ENCODE data around the gene FOXC1.
A peak's percentile ranks its signal among the peaks of the same experiment; 100 is the strongest.

Gene FOXC1

DNA sequence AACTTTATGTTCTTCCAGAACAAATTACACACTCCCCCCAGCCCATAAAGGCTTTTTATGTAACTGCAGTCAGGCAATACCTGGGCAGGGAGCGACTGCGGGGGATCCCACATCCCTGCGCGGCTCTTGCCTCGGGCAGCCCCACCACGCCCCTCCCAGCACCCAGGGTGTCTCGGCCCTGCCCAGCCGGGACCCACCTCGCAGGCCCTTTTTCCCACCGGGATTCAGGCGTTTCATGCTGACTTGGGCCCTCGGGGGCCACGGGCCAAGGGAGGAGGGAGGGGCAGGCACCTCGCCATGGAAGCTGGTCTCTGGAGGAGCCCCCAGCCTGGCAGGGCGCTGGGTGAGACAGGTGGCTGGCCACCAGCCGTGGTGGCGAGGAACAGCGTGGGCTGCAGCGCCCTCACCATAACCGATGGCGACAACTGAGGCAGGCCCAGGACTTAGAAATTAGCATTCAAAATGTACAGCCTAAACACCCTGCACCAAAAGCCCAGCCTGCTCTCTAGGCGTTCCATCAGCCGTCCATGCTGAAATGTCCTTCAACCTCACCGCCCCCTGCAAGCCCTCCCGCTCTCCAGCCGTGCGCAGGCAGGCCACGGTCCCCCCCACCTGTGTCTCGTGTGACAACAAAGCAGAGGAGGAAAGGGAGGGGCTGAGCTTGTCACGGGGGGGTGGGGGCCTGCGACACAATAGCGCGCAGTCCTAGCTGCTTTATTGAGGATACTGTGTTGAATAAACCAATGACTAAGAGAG, 15.1 kb upstream of the FOXC1 start:
- peaks cover 4 to 51% (median 16%) of the 10 kb centered on the region in 5 experiments for H3K27me3 ChIP-seq (replicated peaks in 2 of 5; ENCODE audit: control insufficient read depth in 4 of 5, insufficient read depth in 5 of 5, low read length in 4 of 5)
- H3K4me1 ChIP-seq (ENCODE audit: control extremely low read depth in 1 of 4, control insufficient read depth in 4 of 4, insufficient read depth in 4 of 4, low read length in 3 of 4): peaks cover 0 to 4% (median 0%) of the 10 kb centered on the region in 4 experiments
- no peak for DNase-seq
- H3K27ac ChIP-seq (ENCODE audit: insufficient read depth in 1 of 2, low read depth in 1 of 2, low read length in 2 of 2, poor library complexity in 1 of 2, severe bottlenecking in 2 of 2): no peak overlapping the region
- POLR2A ChIA-PET: no interaction called here
- no peaks in the 10 kb centered on the region for H3K36me3 ChIP-seq (ENCODE audit: control insufficient read depth in 4 of 4, insufficient read depth in 4 of 4, low read length in 3 of 4)
- WGBS (ENCODE audit: insufficient coverage): 84% methylated on average over 29 of the region's 33 CpGs
- CTCF ChIA-PET: interaction anchor here (1.0 to 3.2 kb wide), 8 partner anchors 8 to 1171 kb away, joined by 3 to 26 read pairs (median 7); no protein-coding TSS in a partner anchor
- H3K4me3 ChIP-seq (ENCODE audit: control insufficient read depth in 1 of 7, extremely low read depth in 1 of 7, insufficient read depth in 4 of 7, low read depth in 2 of 7, low read length in 6 of 7): no peak overlapping the region
- no peaks in the 10 kb centered on the region for H3K9me3 ChIP-seq (ENCODE audit: control extremely low read depth in 1 of 5, control insufficient read depth in 4 of 5, insufficient read depth in 2 of 5, low read depth in 1 of 5, low read length in 4 of 5)

- H3K36me3 ChIP-seq (ENCODE audit: control insufficient read depth in 4 of 4, insufficient read depth in 4 of 4, low read length in 3 of 4): no peaks in the 10 kb centered on the region
- H3K9me3 ChIP-seq (ENCODE audit: control extremely low read depth in 1 of 5, control insufficient read depth in 4 of 5, insufficient read depth in 2 of 5, low read depth in 1 of 5, low read length in 4 of 5): no peaks in the 10 kb centered on the region
- CTCF ChIA-PET: interaction anchor here (0.9 to 3.2 kb wide), 19 partner anchors 10 to 1245 kb away, joined by 3 to 26 read pairs (median 5); partner anchors contain the start of gene MYLK4
- no peak for DNase-seq
- H3K27ac ChIP-seq (ENCODE audit: insufficient read depth in 1 of 2, low read depth in 1 of 2, low read length in 2 of 2, poor library complexity in 1 of 2, severe bottlenecking in 2 of 2): no peak overlapping the region
- H3K27me3 ChIP-seq (replicated peaks in 2 of 5; ENCODE audit: control insufficient read depth in 4 of 5, insufficient read depth in 5 of 5, low read length in 4 of 5): peaks cover 6 to 59% (median 18%) of the 10 kb centered on the region in 5 experiments
- POLR2A ChIA-PET: no interaction called here
- 70% methylated on average over 23 of the region's 28 CpGs for WGBS (ENCODE audit: insufficient coverage)
- H3K4me3 ChIP-seq (ENCODE audit: control insufficient read depth in 1 of 7, extremely low read depth in 1 of 7, insufficient read depth in 4 of 7, low read depth in 2 of 7, low read length in 6 of 7): peak overlapping the region in 1 of 7 experiments; percentile 62
- H3K4me1 ChIP-seq (ENCODE audit: control extremely low read depth in 1 of 4, control insufficient read depth in 4 of 4, insufficient read depth in 4 of 4, low read length in 3 of 4): peaks cover 0 to 4% (median 0%) of the 10 kb centered on the region in 4 experiments
Observed at GRCh38 chr6:1595271-1596087, 14.2 kb upstream of the FOXC1 start.

DNA sequence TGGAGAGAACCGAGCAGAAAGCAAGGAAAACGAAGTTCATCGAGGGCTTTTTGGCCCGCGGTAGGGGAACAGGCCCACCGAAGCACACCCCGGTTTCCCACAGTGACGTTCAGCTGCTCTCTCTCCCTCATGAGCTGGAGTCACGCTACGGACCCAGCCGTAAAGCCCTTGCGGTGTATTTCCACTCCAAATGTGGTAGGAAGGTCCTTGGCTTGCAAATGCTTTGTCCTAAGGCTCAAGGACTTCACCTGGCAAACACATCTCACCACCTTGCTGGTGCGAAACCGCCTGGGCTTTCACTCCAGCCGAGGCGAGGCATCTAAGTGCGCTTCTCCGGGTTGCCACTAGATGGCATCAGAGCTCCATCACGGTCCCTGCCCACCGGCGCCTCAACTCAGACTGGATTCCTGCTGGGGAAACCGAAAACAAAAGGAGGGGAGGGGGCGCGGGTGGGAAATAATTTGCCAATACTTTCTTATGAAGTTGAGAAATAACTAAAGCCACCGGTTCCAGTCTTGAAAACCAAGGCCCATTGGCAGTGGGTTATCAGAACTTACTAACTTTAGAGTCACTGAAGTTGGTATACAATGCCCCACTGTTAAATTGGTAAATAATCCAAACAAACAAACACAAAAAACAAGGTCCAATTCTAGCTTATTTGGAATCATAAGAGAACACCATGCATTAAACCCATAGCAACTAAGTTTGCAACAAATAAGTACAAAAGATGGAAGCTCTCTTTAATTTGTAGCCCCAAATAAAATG, 13.4 kb upstream of the FOXC1 start:
- 20% methylated on average over 20 of the region's 25 CpGs for WGBS (ENCODE audit: insufficient coverage)
- ChIA-PET POLR2A (interaction anchor here (1.0 kb wide), 1 partner anchor 757 kb away, joined by 3 read pairs; no protein-coding TSS in a partner anchor), CTCF (interaction anchor here (0.7 to 3.2 kb wide), 26 partner anchors 10 to 1244 kb away, joined by 3 to 26 read pairs (median 4); partner anchors contain the start of gene MYLK4)
- peak overlapping the region in 4 of 7 experiments; percentile 10 to 62 (median 38) for H3K4me3 ChIP-seq (ENCODE audit: control insufficient read depth in 1 of 7, extremely low read depth in 1 of 7, insufficient read depth in 4 of 7, low read depth in 2 of 7, low read length in 6 of 7)
- H3K36me3 ChIP-seq (ENCODE audit: control insufficient read depth in 4 of 4, insufficient read depth in 4 of 4, low read length in 3 of 4): no peaks in the 10 kb centered on the region
- H3K27ac ChIP-seq (ENCODE audit: insufficient read depth in 1 of 2, low read depth in 1 of 2, low read length in 2 of 2, poor library complexity in 1 of 2, severe bottlenecking in 2 of 2): no peak overlapping the region
- peak in 2 of 3 donors; percentile 70 to 74 for DNase-seq
- H3K9me3 ChIP-seq (ENCODE audit: control extremely low read depth in 1 of 5, control insufficient read depth in 4 of 5, insufficient read depth in 2 of 5, low read depth in 1 of 5, low read length in 4 of 5): no peaks in the 10 kb centered on the region
- H3K4me1 ChIP-seq (ENCODE audit: control extremely low read depth in 1 of 4, control insufficient read depth in 4 of 4, insufficient read depth in 4 of 4, low read length in 3 of 4): peaks cover 0 to 7% (median under 1%) of the 10 kb centered on the region in 4 experiments
- peaks cover 6 to 67% (median 22%) of the 10 kb centered on the region in 5 experiments for H3K27me3 ChIP-seq (replicated peaks in 2 of 5; ENCODE audit: control insufficient read depth in 4 of 5, insufficient read depth in 5 of 5, low read length in 4 of 5)

DNA sequence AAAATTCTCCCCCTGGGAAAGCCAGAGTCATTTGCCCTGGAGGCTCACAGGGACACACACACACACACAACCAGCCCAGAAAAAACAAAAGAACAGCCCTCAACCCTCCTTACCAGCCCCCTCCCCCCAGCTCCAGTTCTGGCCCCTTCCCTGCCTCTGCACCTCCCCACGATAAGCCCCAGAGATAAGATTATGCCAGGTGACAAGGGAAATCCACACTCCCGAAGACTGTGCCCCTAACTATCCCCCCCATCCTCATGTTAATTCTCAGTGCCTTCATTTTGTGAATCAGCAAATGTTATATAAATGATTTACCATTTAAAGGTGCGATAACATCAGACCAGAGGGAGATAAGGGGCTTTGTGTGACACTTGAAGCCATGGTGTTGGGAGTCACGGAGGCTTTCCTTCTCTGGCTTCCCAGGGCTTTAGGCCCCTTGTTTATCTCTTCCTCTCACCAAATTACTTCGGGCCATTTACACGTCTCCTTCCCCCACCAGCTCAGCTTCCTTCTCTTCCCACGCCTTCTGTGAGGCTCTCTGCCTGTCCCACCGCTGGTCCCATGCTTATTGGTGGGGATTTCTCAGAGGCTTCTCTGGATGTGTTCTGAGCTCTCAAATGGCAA, 12.5 kb upstream of the FOXC1 start:
- H3K4me1 ChIP-seq (ENCODE audit: control extremely low read depth in 1 of 4, control insufficient read depth in 4 of 4, insufficient read depth in 4 of 4, low read length in 3 of 4): peaks cover 0 to 10% (median 3%) of the 10 kb centered on the region in 4 experiments
- no peaks in the 10 kb centered on the region for H3K9me3 ChIP-seq (ENCODE audit: control extremely low read depth in 1 of 5, control insufficient read depth in 4 of 5, insufficient read depth in 2 of 5, low read depth in 1 of 5, low read length in 4 of 5)
- CTCF ChIA-PET: interaction anchor here (0.7 to 4.2 kb wide), 22 partner anchors 9 to 1243 kb away, joined by 3 to 26 read pairs (median 6); partner anchors contain the start of gene MYLK4
- H3K36me3 ChIP-seq (ENCODE audit: control insufficient read depth in 4 of 4, insufficient read depth in 4 of 4, low read length in 3 of 4): no peaks in the 10 kb centered on the region
- H3K27me3 ChIP-seq (replicated peaks in 2 of 5; ENCODE audit: control insufficient read depth in 4 of 5, insufficient read depth in 5 of 5, low read length in 4 of 5): peaks cover 6 to 76% (median 30%) of the 10 kb centered on the region in 5 experiments
- no peak overlapping the region for H3K27ac ChIP-seq (ENCODE audit: insufficient read depth in 1 of 2, low read depth in 1 of 2, low read length in 2 of 2, poor library complexity in 1 of 2, severe bottlenecking in 2 of 2)
- DNase-seq: no peak
- no peak overlapping the region for H3K4me3 ChIP-seq (ENCODE audit: control insufficient read depth in 1 of 7, extremely low read depth in 1 of 7, insufficient read depth in 4 of 7, low read depth in 2 of 7, low read length in 6 of 7)
- POLR2A ChIA-PET: interaction anchor here (1.0 kb wide), 1 partner anchor 756 kb away, joined by 3 read pairs; no protein-coding TSS in a partner anchor
- 57% methylated on average over 5 of the region's 8 CpGs for WGBS (ENCODE audit: insufficient coverage)

- H3K4me3 ChIP-seq (ENCODE audit: control insufficient read depth in 1 of 7, extremely low read depth in 1 of 7, insufficient read depth in 4 of 7, low read depth in 2 of 7, low read length in 6 of 7): no peak overlapping the region
- 100% methylated on average over 2 of the region's 5 CpGs for WGBS (ENCODE audit: insufficient coverage)
- POLR2A ChIA-PET: no interaction called here
- H3K27ac ChIP-seq (ENCODE audit: insufficient read depth in 1 of 2, low read depth in 1 of 2, low read length in 2 of 2, poor library complexity in 1 of 2, severe bottlenecking in 2 of 2): no peak overlapping the region
- CTCF ChIA-PET: interaction anchor here (0.8 to 4.2 kb wide), 9 partner anchors 9 to 1098 kb away, joined by 3 to 15 read pairs (median 4); no protein-coding TSS in a partner anchor
- no peaks in the 10 kb centered on the region for H3K9me3 ChIP-seq (ENCODE audit: control extremely low read depth in 1 of 5, control insufficient read depth in 4 of 5, insufficient read depth in 2 of 5, low read depth in 1 of 5, low read length in 4 of 5)
- peaks cover 0 to 10% (median 3%) of the 10 kb centered on the region in 4 experiments for H3K4me1 ChIP-seq (ENCODE audit: control extremely low read depth in 1 of 4, control insufficient read depth in 4 of 4, insufficient read depth in 4 of 4, low read length in 3 of 4)
- DNase-seq: no peak
- peaks cover 9 to 83% (median 37%) of the 10 kb centered on the region in 5 experiments for H3K27me3 ChIP-seq (replicated peaks in 2 of 5; ENCODE audit: control insufficient read depth in 4 of 5, insufficient read depth in 5 of 5, low read length in 4 of 5)
- H3K36me3 ChIP-seq (ENCODE audit: control insufficient read depth in 4 of 4, insufficient read depth in 4 of 4, low read length in 3 of 4): no peaks in the 10 kb centered on the region
Observed at GRCh38 chr6:1597924-1598323, 11.8 kb upstream of the FOXC1 start.

DNA sequence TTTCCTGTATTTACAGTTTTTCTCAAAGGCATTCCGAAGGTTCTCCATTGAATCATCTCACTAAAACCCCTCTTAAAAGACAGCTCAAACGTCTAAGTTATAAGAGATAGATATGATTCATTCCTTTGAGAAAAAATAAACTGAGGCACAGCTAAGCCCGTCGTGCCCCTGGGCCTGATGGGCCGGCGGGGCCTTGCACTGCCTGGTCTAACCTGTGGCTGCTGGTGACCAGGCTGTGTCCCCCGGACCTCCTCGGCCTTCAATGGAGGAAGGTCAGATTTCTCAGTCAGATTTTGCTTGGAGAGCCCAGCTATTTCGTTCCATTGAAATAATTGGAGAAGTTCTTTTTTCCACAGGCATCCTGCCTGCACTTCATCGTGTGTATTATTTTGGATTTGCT, 11.3 kb upstream of the FOXC1 start:
- WGBS (ENCODE audit: insufficient coverage): 85% methylated on average over 8 of the region's 10 CpGs
- ChIA-PET CTCF (interaction anchor here (1.2 to 4.2 kb wide), 6 partner anchors 9 to 1035 kb away, joined by 3 to 15 read pairs (median 3); no protein-coding TSS in a partner anchor), POLR2A (no interaction called here)
- Histone ChIP-seq H3K4me1 (ENCODE audit: control extremely low read depth in 1 of 4, control insufficient read depth in 4 of 4, insufficient read depth in 4 of 4, low read length in 3 of 4) (peaks cover 0 to 10% (median 3%) of the 10 kb centered on the region in 4 experiments), H3K4me3 (ENCODE audit: control insufficient read depth in 1 of 7, extremely low read depth in 1 of 7, insufficient read depth in 4 of 7, low read depth in 2 of 7, low read length in 6 of 7) (no peak overlapping the region), H3K27me3 (replicated peaks in 2 of 5; ENCODE audit: control insufficient read depth in 4 of 5, insufficient read depth in 5 of 5, low read length in 4 of 5) (peaks cover 12 to 84% (median 42%) of the 10 kb centered on the region in 5 experiments), H3K9me3 (ENCODE audit: control extremely low read depth in 1 of 5, control insufficient read depth in 4 of 5, insufficient read depth in 2 of 5, low read depth in 1 of 5, low read length in 4 of 5) (no peaks in the 10 kb centered on the region), H3K36me3 (ENCODE audit: control insufficient read depth in 4 of 4, insufficient read depth in 4 of 4, low read length in 3 of 4) (no peaks in the 10 kb centered on the region), H3K27ac (ENCODE audit: insufficient read depth in 1 of 2, low read depth in 1 of 2, low read length in 2 of 2, poor library complexity in 1 of 2, severe bottlenecking in 2 of 2) (no peak overlapping the region)
- DNase-seq: no peak

Measured in common myeloid progenitor, CD34-positive (primary cell).